Tibial artery (tissue), 4 donors: Measurements from ENCODE around the gene FGFBP1.

ENCODE experiments used
- DNase-seq, 2 donors: peaks; one replicate each; pipeline ENCODE4 v3.0.0-alpha.2; 2019
- H3K27ac ChIP-seq, 2 donors: fragments of 200-600 bp; sonication (generic) in 1 of 2; 1 replicate in 1 of 2; 2 replicates in 1 of 2; pipeline ENCODE4 v1.5.1; 2018 to 2019; ENCODE audit warnings: mild to moderate bottlenecking in 1 of 2
- H3K27me3 ChIP-seq, 2 donors: fragments of 200-600 bp; sonication (generic) in 1 of 2; one replicate each; pipeline versions ENCODE4 v1.5.1 to v1.6.0; 2016 to 2019
- H3K36me3 ChIP-seq, 3 donors: fragments of 200-600 bp; sonication (generic) in 2 of 3; one replicate each; pipeline ENCODE4 v1.5.1; 2016 to 2019; ENCODE audit warnings: mild to moderate bottlenecking in 2 of 3
- H3K4me1 ChIP-seq, 4 donors: fragments of 200-600 bp; sonication (generic) in 2 of 4; 1 replicate in 3 of 4; 2 replicates in 1 of 4; pipeline ENCODE4 v1.5.1; 2016 to 2019
- H3K4me3 ChIP-seq, 2 donors: fragments of 200-600 bp; sonication (generic) in 1 of 2; 1 replicate in 1 of 2; 2 replicates in 1 of 2; pipeline ENCODE4 v1.5.1; 2018 to 2019; ENCODE audit warnings: mild to moderate bottlenecking in 2 of 2
- H3K9me3 ChIP-seq, 3 donors: fragments of 200-600 bp; sonication (generic) in 1 of 3; one replicate each; pipeline ENCODE4 v1.5.1; 2016 to 2019
- CTCF ChIP-seq, 2 experiments: fragments of 200-600 bp in 1 of 2; fragments of 450-650 bp in 1 of 2; IDR thresholded peaks; one replicate each; pipeline ENCODE4 v1.5.1; 2017 to 2019; ENCODE audit warnings: antibody characterized with exemption in 2 of 2, mild to moderate bottlenecking in 1 of 2, moderate library complexity in 1 of 2
- intact Hi-C: fragments of 100-400 bp; cut with DNase I; formaldehyde crosslinking; loops from one replicate; pipeline ENCODE4 v1.15.0; 2023; ENCODE audit warnings: low total_unique reads

The FGFBP1 gene

GRCh38 chr4:15976456-15977447, 38.2 kb upstream of the FGFBP1 start:
- TF ChIP-seq CTCF (IDR thresholded peaks at IDR 0.05) = no peak
- no peak overlapping the region for H3K27ac ChIP-seq
- intact Hi-C loops = no loop called here
- no peak overlapping the region for H3K4me3 ChIP-seq
- peaks cover 0 to 6% (median 0%) of the 10 kb centered on the region in 3 donors for H3K36me3 ChIP-seq
- H3K27me3 ChIP-seq = no peaks in the 10 kb centered on the region
- H3K4me1 ChIP-seq = no peaks in the 10 kb centered on the region
- DNase-seq = no peak
- no peaks in the 10 kb centered on the region for H3K9me3 ChIP-seq

GRCh38 chr4:15971068-15971801, 32.7 kb upstream of the FGFBP1 start:
- no peak for DNase-seq
- Histone ChIP-seq H3K27ac (no peak overlapping the region), H3K4me3 (no peak overlapping the region), H3K36me3 (peaks cover 0 to 6% (median 0%) of the 10 kb centered on the region in 3 donors), H3K27me3 (no peaks in the 10 kb centered on the region), H3K4me1 (no peaks in the 10 kb centered on the region), H3K9me3 (peaks cover 0 to under 1% (median 0%) of the 10 kb centered on the region in 3 donors)
- intact Hi-C loops = no loop called here
- no peak for TF ChIP-seq CTCF (IDR thresholded peaks at IDR 0.05)

- H3K9me3 ChIP-seq = peaks cover 0 to 4% (median 0%) of the 10 kb centered on the region in 3 donors
- no peaks in the 10 kb centered on the region for H3K27me3 ChIP-seq
- peaks cover 0 to 6% (median 0%) of the 10 kb centered on the region in 3 donors for H3K36me3 ChIP-seq
- no peak overlapping the region for H3K27ac ChIP-seq
- no peak for DNase-seq
- H3K4me1 ChIP-seq = no peaks in the 10 kb centered on the region
- no peak for TF ChIP-seq CTCF (IDR thresholded peaks at IDR 0.05)
- intact Hi-C loops = no loop called here
- H3K4me3 ChIP-seq = no peak overlapping the region
Observed at GRCh38 chr4:15968551-15969300, 30.2 kb upstream of the FGFBP1 start.

- Histone ChIP-seq H3K4me3 (no peak overlapping the region), H3K36me3 (peaks cover 0 to 6% (median 0%) of the 10 kb centered on the region in 3 donors), H3K4me1 (no peaks in the 10 kb centered on the region), H3K27ac (no peak overlapping the region), H3K27me3 (no peaks in the 10 kb centered on the region), H3K9me3 (peaks cover 0 to 4% (median 0%) of the 10 kb centered on the region in 3 donors)
- intact Hi-C loops = no loop called here
- no peak for DNase-seq
- no peak for TF ChIP-seq CTCF (IDR thresholded peaks at IDR 0.05)
Observed at GRCh38 chr4:15965325-15965724, 26.8 kb upstream of the FGFBP1 start.

- no peak for DNase-seq
- no peak overlapping the region for H3K4me3 ChIP-seq
- TF ChIP-seq CTCF (IDR thresholded peaks at IDR 0.05) = no peak
- H3K27ac ChIP-seq = no peak overlapping the region
- no peaks in the 10 kb centered on the region for H3K27me3 ChIP-seq
- peaks cover 0 to 4% (median 0%) of the 10 kb centered on the region in 3 donors for H3K9me3 ChIP-seq
- H3K36me3 ChIP-seq = peaks cover 0 to 6% (median 0%) of the 10 kb centered on the region in 3 donors
- no peaks in the 10 kb centered on the region for H3K4me1 ChIP-seq
- intact Hi-C loops = no loop called here
Observed at GRCh38 chr4:15964159-15964558, 25.6 kb upstream of the FGFBP1 start.
